HCT116 (cell line): ENCODE measurements around the gene DCBLD2. TPM values are rescaled to one million over a fixed set of nuclear protein-coding genes. Genes with fewer than 3 reads are reported as not detected.

Experiments used
- ATAC-seq: fragments of 200-7000 bp; cut with Tn5 transposase; 2 replicates; pipeline ENCODE4 v1.9.1; 2020; ENCODE audit warnings: mild to moderate bottlenecking, moderate library complexity
- BruUV-seq: library from RNA; stranded (reverse); fragments of 400-500 nt; replicated peaks from 2 replicates; lab custom pipeline; 2021; lab: Mats Ljungman, UMichigan
- CTCF ChIA-PET: fragments of 300-600 bp; sonication (Branson Sonifier 250); formaldehyde crosslinking; loops from one replicate; lab custom pipeline; 2021; ENCODE audit warnings: antibody characterized with exemption; lab: Charles Lee
- POLR2A ChIA-PET: fragments of 300-600, 350-600 bp; sonication (Branson Sonifier 250); formaldehyde crosslinking; loops from one replicate; lab custom pipeline; 2021; ENCODE audit warnings: antibody characterized with exemption; lab: Charles Lee
- RAD21 ChIA-PET, 2 experiments: fragments of 300-600 bp; sonication (Branson Sonifier 250); formaldehyde crosslinking; loops; one replicate each; lab custom pipeline; 2023; ENCODE audit warnings: low total read pairs in 2 of 2; ENCODE audit not compliant: uncharacterized antibody in 2 of 2, unreplicated experiment in 2 of 2, low non-redundant PET in 1 of 2; lab: Charles Lee
- DNase-seq: peaks from one replicate; pipeline ENCODE4 v3.0.0-alpha.2; 2010; ENCODE audit warnings: low read depth, low spot score
- H2AFZ ChIP-seq: fragments of 200-600 bp; shearing (Covaris generic), sonication (generic); 2 replicates; pipeline ENCODE4 v1.6.1; 2017; ENCODE audit warnings: low read depth, mixed run types, mixed read lengths, antibody characterized with exemption, low read length; ENCODE audit not compliant: poor library complexity, severe bottlenecking
- H3K27ac ChIP-seq: 2 replicates; pipeline ENCODE4 v1.5.1; 2012; ENCODE audit warnings: low read depth, low read length
- H3K27me3 ChIP-seq: fragments of 200-600 bp; sonication (generic); 2 replicates; pipeline ENCODE4 v1.6.1; 2016; ENCODE audit warnings: mixed run types, low read length, mixed read lengths; ENCODE audit not compliant: insufficient read depth
- H3K36me3 ChIP-seq, 2 experiments: fragments of 200-500 bp in 1 of 2; fragments of 200-600 bp in 1 of 2; sonication (Bioruptor generic) in 1 of 2; sonication (generic) in 1 of 2; 2 replicates each; pipeline versions ENCODE4 v1.5.1 to v1.6.1; 2014 to 2016; ENCODE audit warnings: low read length in 2 of 2, inconsistent platforms in 1 of 2, mixed read lengths in 1 of 2, mixed run types in 1 of 2; ENCODE audit not compliant: insufficient read depth in 2 of 2, control insufficient read depth in 1 of 2
- H3K4me1 ChIP-seq, 2 experiments: fragments of 200-600 bp in 1 of 2; sonication (generic) in 1 of 2; 2 replicates each; pipeline versions ENCODE4 v1.5.1 to v1.6.1; 2012 to 2017; ENCODE audit warnings: low read length in 2 of 2, inconsistent platforms in 1 of 2, mild to moderate bottlenecking in 1 of 2, mixed read lengths in 1 of 2, mixed run types in 1 of 2, moderate library complexity in 1 of 2; ENCODE audit not compliant: insufficient read depth in 2 of 2, control insufficient read depth in 1 of 2
- H3K4me2 ChIP-seq: fragments of 200-600 bp; sonication (generic); 2 replicates; pipeline ENCODE4 v1.6.1; 2017; ENCODE audit warnings: mixed run types, low read length, mixed read lengths
- H3K4me3 ChIP-seq, 2 experiments: fragments of 200-600 bp in 1 of 2; sonication (generic) in 1 of 2; replicated peaks in 1 of 2; 2 replicates each; pipeline ENCODE4 v1.5.1; 2011 to 2016; ENCODE audit warnings: low read length in 2 of 2, control low read depth in 1 of 2, low read depth in 1 of 2, mild to moderate bottlenecking in 1 of 2, mixed read lengths in 1 of 2, mixed run types in 1 of 2
- H3K79me2 ChIP-seq: fragments of 200-600 bp; sonication (generic); 2 replicates; pipeline ENCODE4 v1.6.1; 2017; ENCODE audit warnings: mild to moderate bottlenecking, mixed run types, low read length, moderate library complexity, mixed read lengths; ENCODE audit not compliant: insufficient read depth
- H3K9ac ChIP-seq: fragments of 200-600 bp; sonication (generic); 2 replicates; pipeline ENCODE4 v1.6.1; 2016; ENCODE audit warnings: low read length, mixed read lengths
- H3K9me2 ChIP-seq: fragments of 200-600 bp; sonication (generic), shearing (Covaris generic); 2 replicates; pipeline ENCODE4 v1.6.1; 2017; ENCODE audit warnings: mixed run types, mild to moderate bottlenecking, moderate library complexity; ENCODE audit not compliant: insufficient read depth
- H3K9me3 ChIP-seq, 2 experiments: fragments of 200-500 bp in 1 of 2; fragments of 200-600 bp in 1 of 2; sonication (Bioruptor generic) in 1 of 2; sonication (generic) in 1 of 2; 2 replicates each; pipeline ENCODE4 v1.6.1; 2014 to 2017; ENCODE audit warnings: low read length in 2 of 2, mixed read lengths in 2 of 2, inconsistent platforms in 1 of 2, low read depth in 1 of 2, mild to moderate bottlenecking in 1 of 2, mixed run types in 1 of 2, moderate library complexity in 1 of 2; ENCODE audit not compliant: control insufficient read depth in 1 of 2, insufficient read depth in 1 of 2
- H4K20me1 ChIP-seq: fragments of 200-600 bp; sonication (generic), shearing (Covaris generic); 2 replicates; pipeline ENCODE4 v1.6.1; 2017; ENCODE audit warnings: mixed run types, mild to moderate bottlenecking, moderate library complexity; ENCODE audit not compliant: insufficient read depth
- CBX3 ChIP-seq: IDR thresholded peaks from 2 replicates; pipeline ENCODE4 v1.6.1; 2012; ENCODE audit warnings: low read depth
- CEBPB ChIP-seq: IDR thresholded peaks from 2 replicates; pipeline ENCODE4 v1.6.1; 2012; ENCODE audit warnings: low read depth
- CTCF ChIP-seq, 3 experiments: fragments of 200-600 bp in 1 of 3; sonication (generic) in 1 of 3; IDR thresholded peaks in 2 of 3; conservative IDR thresholded peaks in 1 of 3; 2 replicates each; pipeline ENCODE4 v1.5.1; 2012 to 2017; ENCODE audit warnings: low read depth in 2 of 3, low read length in 2 of 3, antibody characterized with exemption in 1 of 3, borderline replicate concordance in 1 of 3, control low read depth in 1 of 3, mild to moderate bottlenecking in 1 of 3, mixed read lengths in 1 of 3, mixed run types in 1 of 3, moderate library complexity in 1 of 3; ENCODE audit not compliant: insufficient read depth in 1 of 3
- EGR1 ChIP-seq: IDR thresholded peaks from 2 replicates; pipeline ENCODE4 v1.6.1; 2012; ENCODE audit warnings: low read depth
- FOSL1 ChIP-seq: IDR thresholded peaks from 2 replicates; pipeline ENCODE4 v1.6.1; 2012; ENCODE audit warnings: low read depth
- JUND ChIP-seq: IDR thresholded peaks from 2 replicates; pipeline ENCODE4 v1.6.1; 2012
- MAX ChIP-seq: IDR thresholded peaks from 2 replicates; pipeline ENCODE4 v1.6.1; 2012
- RAD21 ChIP-seq: IDR thresholded peaks from 2 replicates; pipeline ENCODE4 v1.6.1; 2012; ENCODE audit warnings: low read depth, mild to moderate bottlenecking
- SIN3A ChIP-seq: IDR thresholded peaks from 2 replicates; pipeline ENCODE4 v1.6.1; 2012; ENCODE audit warnings: low read depth
- SRF ChIP-seq: IDR thresholded peaks from 2 replicates; pipeline ENCODE4 v1.6.1; 2012; ENCODE audit warnings: low read depth
- TCF7L2 ChIP-seq: IDR thresholded peaks from 2 replicates; pipeline ENCODE4 v1.7.0; 2011; ENCODE audit warnings: borderline replicate concordance, inconsistent platforms; ENCODE audit not compliant: insufficient read depth, insufficient read length; ENCODE audit errors: extremely low read depth
- YY1 ChIP-seq: IDR thresholded peaks from 2 replicates; pipeline ENCODE4 v1.6.1; 2011; ENCODE audit warnings: low read length, low read depth, moderate library complexity, mild to moderate bottlenecking; ENCODE audit not compliant: insufficient replicate concordance; ENCODE audit errors: extremely low read depth
- ZBTB33 ChIP-seq: IDR thresholded peaks from 2 replicates; pipeline ENCODE4 v1.6.1; 2011; ENCODE audit warnings: mild to moderate bottlenecking, low read length, moderate library complexity; ENCODE audit not compliant: insufficient replicate concordance; ENCODE audit errors: extremely low read depth
- ZNF274 ChIP-seq: fragments of 200-500 bp; sonication (Bioruptor generic); IDR thresholded peaks from 2 replicates; pipeline ENCODE4 v1.6.1; 2014; ENCODE audit warnings: mild to moderate bottlenecking, low read depth, low read length, inconsistent platforms
- intact Hi-C: fragments of 100-400 bp; cut with micrococcal nuclease; formaldehyde crosslinking; loops from 2 replicates; pipeline ENCODE4 v1.10.0; 2022
- total RNA-seq: library from RNA; stranded (reverse); gene quantifications from one replicate; pipeline ENCODE4 v1.2.1, GENCODE V29; 2021; ENCODE audit not compliant: unreplicated experiment

Gene DCBLD2
- total RNA-seq, 1 experiment from 2014 or later = 532 TPM

GRCh38 chr3:98807011-98807410 lies 94.5 kb downstream of the DCBLD2 start:
- no peak overlapping the region for H3K27ac ChIP-seq
- no peak overlapping the region for H3K4me3 ChIP-seq
- no peaks in the 10 kb centered on the region for H3K27me3 ChIP-seq
- no peaks in the 10 kb centered on the region; the same call in 1 of the 2 replicates for H4K20me1 ChIP-seq
- H3K9me3 ChIP-seq = no peaks in the 10 kb centered on the region
- no peaks in the 10 kb centered on the region for H3K9me2 ChIP-seq
- no peak overlapping the region for H2AFZ ChIP-seq
- TF ChIP-seq ZBTB33 = no peak
- TF ChIP-seq EGR1 = no peak
- TF ChIP-seq FOSL1 = no peak
- TF ChIP-seq TCF7L2 = no peak
- TF ChIP-seq JUND = no peak
- no peak for TF ChIP-seq CEBPB
- no peak for TF ChIP-seq ZNF274
- no peak for TF ChIP-seq CTCF (IDR thresholded peaks at IDR 0.05 in 2 of 3, conservative IDR thresholded peaks at IDR 0.05 in 1 of 3; ENCODE audit: borderline replicate concordance in 1 of 3, insufficient read depth in 1 of 3, low read depth in 2 of 3, low read length in 2 of 3)
- TF ChIP-seq RAD21 = no peak
- TF ChIP-seq SRF = no peak
- TF ChIP-seq SIN3A = no peak
- TF ChIP-seq CBX3 = no peak
- TF ChIP-seq MAX = no peak
- no peak for TF ChIP-seq YY1
- ChIA-PET CTCF (no interaction called here), RAD21 (no interaction called here), POLR2A (interaction anchor here (1.0 kb wide), 1 partner anchor 8 kb away, joined by 3 read pairs; no protein-coding TSS in a partner anchor)
- ATAC-seq (0 out of 2 replicates have a peak, but pooled peaks have one; percentile 8), DNase-seq (no peak)
- BruUV-seq = no TSS peak
- no peaks in the 10 kb centered on the region for H3K4me1 ChIP-seq
- no peak overlapping the region for H3K9ac ChIP-seq
- H3K4me2 ChIP-seq = no peak overlapping the region
- H3K79me2 ChIP-seq = peaks cover 43% of the 10 kb centered on the region
- peaks cover 66 to 67% of the 10 kb centered on the region in 2 experiments for H3K36me3 ChIP-seq
- intact Hi-C loops = no loop called here
